ENCODE results near the gene TDRD10. TPM values are rescaled to one million over a fixed set of nuclear protein-coding genes. Genes with fewer than 3 reads are reported as not detected.

The TDRD10 gene
- polyA plus RNA-seq, 3 donors = not detected

DNA sequence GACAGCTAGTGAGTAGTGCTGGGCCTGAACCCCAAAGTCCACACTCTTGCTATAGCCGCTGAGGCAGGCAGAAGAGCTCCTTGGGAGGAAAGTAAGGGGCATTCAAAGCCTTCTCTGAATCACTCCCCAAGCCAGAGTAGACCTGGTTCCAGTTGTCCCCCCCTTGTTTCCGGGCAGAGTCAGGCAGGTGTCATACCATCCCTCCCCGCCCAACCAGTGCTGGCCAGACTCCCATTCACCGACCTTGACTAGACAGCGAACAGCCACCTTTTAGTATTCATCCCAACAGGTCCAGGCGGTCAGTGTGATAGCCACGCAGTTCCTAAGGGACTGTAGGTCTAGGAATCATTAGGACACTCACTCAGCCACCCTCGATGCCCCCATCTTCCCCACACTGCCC, 77.4 kb downstream of the TDRD10 start:
- H3K27ac Mint-ChIP-seq = peak overlapping the region in 3 of 7 donors; percentile 6 to 48 (median 27)
- no peaks in the 10 kb centered on the region for H3K79me2 ChIP-seq (ENCODE audit: insufficient read depth, low read length)
- no peak overlapping the region for H2AFZ ChIP-seq (ENCODE audit: insufficient read depth, low read depth, low read length, poor library complexity, severe bottlenecking)
- H3K27me3 ChIP-seq (ENCODE audit: control insufficient read depth in 2 of 2, insufficient read depth in 2 of 2, low read length in 2 of 2) = no peaks in the 10 kb centered on the region
- intact Hi-C loops (cut with micrococcal nuclease) = no loop called here
- no peak overlapping the region for H3K4me3 Mint-ChIP-seq
- 98% methylated on average over 7 of the region's 8 CpGs for WGBS (ENCODE audit: insufficient coverage)
- peaks cover 58 to 64% of the 10 kb centered on the region in 2 donors for H3K36me3 ChIP-seq (replicated peaks in 1 of 2; ENCODE audit: control insufficient read depth in 1 of 2, insufficient read depth in 2 of 2, low read length in 2 of 2)
- TF ChIP-seq, protein P1, sequence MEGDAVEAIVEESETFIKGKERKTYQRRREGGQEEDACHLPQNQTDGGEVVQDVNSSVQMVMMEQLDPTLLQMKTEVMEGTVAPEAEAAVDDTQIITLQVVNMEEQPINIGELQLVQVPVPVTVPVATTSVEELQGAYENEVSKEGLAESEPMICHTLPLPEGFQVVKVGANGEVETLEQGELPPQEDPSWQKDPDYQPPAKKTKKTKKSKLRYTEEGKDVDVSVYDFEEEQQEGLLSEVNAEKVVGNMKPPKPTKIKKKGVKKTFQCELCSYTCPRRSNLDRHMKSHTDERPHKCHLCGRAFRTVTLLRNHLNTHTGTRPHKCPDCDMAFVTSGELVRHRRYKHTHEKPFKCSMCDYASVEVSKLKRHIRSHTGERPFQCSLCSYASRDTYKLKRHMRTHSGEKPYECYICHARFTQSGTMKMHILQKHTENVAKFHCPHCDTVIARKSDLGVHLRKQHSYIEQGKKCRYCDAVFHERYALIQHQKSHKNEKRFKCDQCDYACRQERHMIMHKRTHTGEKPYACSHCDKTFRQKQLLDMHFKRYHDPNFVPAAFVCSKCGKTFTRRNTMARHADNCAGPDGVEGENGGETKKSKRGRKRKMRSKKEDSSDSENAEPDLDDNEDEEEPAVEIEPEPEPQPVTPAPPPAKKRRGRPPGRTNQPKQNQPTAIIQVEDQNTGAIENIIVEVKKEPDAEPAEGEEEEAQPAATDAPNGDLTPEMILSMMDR (IDR thresholded peaks at IDR 0.05) = no peak
- DNase-seq = no peak
- peaks cover 78% of the 10 kb centered on the region for H4K20me1 ChIP-seq (ENCODE audit: insufficient read depth, low read length)
- peaks cover 58 to 62% of the 10 kb centered on the region in 2 donors for H3K36me3 Mint-ChIP-seq
- H3K4me1 Mint-ChIP-seq = no peaks in the 10 kb centered on the region
- no peak overlapping the region for H3K27ac ChIP-seq (ENCODE audit: low read depth in 1 of 2, low read length in 2 of 2)
- no peak overlapping the region for H3K9ac ChIP-seq (ENCODE audit: insufficient read depth, low read length, poor library complexity, severe bottlenecking)
- H3K4me1 ChIP-seq (ENCODE audit: control insufficient read depth in 1 of 2, insufficient read depth in 2 of 2, low read length in 2 of 2) = no peaks in the 10 kb centered on the region
- peaks cover 1 to 5% (median 3%) of the 10 kb centered on the region in 3 donors for H3K27me3 Mint-ChIP-seq (ENCODE audit: low read depth in 3 of 3)
- no peaks in the 10 kb centered on the region for H3K9me3 Mint-ChIP-seq
- no peak overlapping the region for H3K4me3 ChIP-seq (replicated peaks in 1 of 3; ENCODE audit: low read depth in 2 of 3, low read length in 3 of 3)
- no peak overlapping the region for H3K4me2 ChIP-seq (replicated peaks; ENCODE audit: extremely low read depth, low read length, poor library complexity, severe bottlenecking)
- H3K9me3 ChIP-seq (replicated peaks in 1 of 2; ENCODE audit: control insufficient read depth in 1 of 2, insufficient read depth in 1 of 2, low read length in 2 of 2) = no peaks in the 10 kb centered on the region

DNA sequence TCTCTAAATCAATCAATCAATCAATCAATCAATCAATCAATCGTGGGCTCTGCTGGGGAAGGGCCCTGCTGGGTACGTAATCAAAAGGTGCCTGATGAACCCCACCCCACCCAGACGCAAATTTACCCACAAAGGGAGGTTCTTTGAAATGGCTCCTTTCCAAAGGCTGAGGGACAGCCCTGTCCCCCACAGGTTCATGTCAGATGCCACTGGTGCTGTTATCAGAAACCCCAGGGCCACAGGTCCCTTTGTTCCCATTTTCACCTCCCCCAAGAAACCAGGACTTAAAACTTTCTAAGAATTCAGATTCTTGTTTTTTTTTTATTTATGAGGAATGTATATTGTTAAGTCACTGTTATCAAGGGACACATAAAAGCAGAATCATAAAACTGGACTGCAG, 79.7 kb downstream of the TDRD10 start:
- Histone ChIP-seq H3K27me3 (ENCODE audit: control insufficient read depth in 2 of 2, insufficient read depth in 2 of 2, low read length in 2 of 2) (no peaks in the 10 kb centered on the region), H2AFZ (ENCODE audit: insufficient read depth, low read depth, low read length, poor library complexity, severe bottlenecking) (no peak overlapping the region), H3K79me2 (ENCODE audit: insufficient read depth, low read length) (no peaks in the 10 kb centered on the region), H3K27ac (ENCODE audit: low read depth in 1 of 2, low read length in 2 of 2) (no peak overlapping the region), H3K4me1 (ENCODE audit: control insufficient read depth in 1 of 2, insufficient read depth in 2 of 2, low read length in 2 of 2) (no peaks in the 10 kb centered on the region), H3K9ac (ENCODE audit: insufficient read depth, low read length, poor library complexity, severe bottlenecking) (no peak overlapping the region), H3K4me3 (replicated peaks in 1 of 3; ENCODE audit: low read depth in 2 of 3, low read length in 3 of 3) (no peak overlapping the region), H3K4me2 (replicated peaks; ENCODE audit: extremely low read depth, low read length, poor library complexity, severe bottlenecking) (no peak overlapping the region), H3K36me3 (replicated peaks in 1 of 2; ENCODE audit: control insufficient read depth in 1 of 2, insufficient read depth in 2 of 2, low read length in 2 of 2) (peaks cover 82 to 88% of the 10 kb centered on the region in 2 donors), H3K9me3 (replicated peaks in 1 of 2; ENCODE audit: control insufficient read depth in 1 of 2, insufficient read depth in 1 of 2, low read length in 2 of 2) (no peaks in the 10 kb centered on the region), H4K20me1 (ENCODE audit: insufficient read depth, low read length) (peaks cover 98% of the 10 kb centered on the region)
- Mint-ChIP-seq H3K27ac (no peak overlapping the region), H3K36me3 (peaks cover 82 to 86% of the 10 kb centered on the region in 2 donors), H3K4me3 (no peak overlapping the region), H3K4me1 (no peaks in the 10 kb centered on the region), H3K27me3 (ENCODE audit: low read depth in 3 of 3) (peaks cover 0 to 1% (median 0%) of the 10 kb centered on the region in 3 donors), H3K9me3 (no peaks in the 10 kb centered on the region)
- intact Hi-C loops (cut with micrococcal nuclease) = loop anchor here in 1 of 2 donors (10.0 kb wide), 1 partner anchor 63 kb away; no protein-coding TSS in a partner anchor
- DNase-seq = no peak
- WGBS (ENCODE audit: insufficient coverage) = 100% methylated on average over 1 of the region's 3 CpGs
- TF ChIP-seq, protein P1 (IDR thresholded peaks at IDR 0.05) = no peak
